Gastrocnemius medialis (tissue), 4 donors: ENCODE measurements around the gene BTNL8.

Experiments used
- POLR2A ChIP-seq, 2 donors: fragments of 450-650 bp; IDR thresholded peaks; one replicate each; pipeline ENCODE4 v1.6.1; 2017; ENCODE audit warnings: antibody characterized with exemption in 2 of 2, mild to moderate bottlenecking in 2 of 2, moderate library complexity in 2 of 2
- TF ChIP-seq, protein P1 (sequence below), 5 experiments: fragments of 450-650 bp in 3 of 5; fragments of 200-600 bp in 2 of 5; sonication (generic) in 2 of 5; IDR thresholded peaks in 4 of 5; conservative IDR thresholded peaks in 1 of 5; 1 replicate in 4 of 5; 2 replicates in 1 of 5; pipeline ENCODE4 v1.5.1; 2016 to 2019; ENCODE audit warnings: antibody characterized with exemption in 5 of 5, mild to moderate bottlenecking in 3 of 5, moderate library complexity in 3 of 5

DNA sequence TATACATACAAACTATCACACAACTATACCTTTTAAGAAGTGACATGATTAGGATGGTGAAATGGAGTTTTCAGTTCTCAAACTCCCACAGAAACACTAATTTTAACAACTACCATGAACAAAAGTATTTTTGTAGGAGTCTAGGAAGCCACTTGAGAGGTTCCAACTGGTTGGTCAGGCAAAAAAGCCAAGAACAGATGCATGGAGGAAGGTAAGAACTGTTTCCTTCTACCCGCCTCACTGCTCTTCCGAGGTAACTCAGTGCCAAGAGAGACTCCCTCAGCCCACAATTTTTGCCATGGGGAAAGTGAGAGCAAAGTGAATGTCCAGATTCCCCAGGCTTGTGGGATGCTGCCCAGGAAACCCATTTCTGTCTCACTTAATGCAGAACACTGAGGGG, 15.7 kb downstream of the BTNL8 start:
- TF ChIP-seq, protein P1, sequence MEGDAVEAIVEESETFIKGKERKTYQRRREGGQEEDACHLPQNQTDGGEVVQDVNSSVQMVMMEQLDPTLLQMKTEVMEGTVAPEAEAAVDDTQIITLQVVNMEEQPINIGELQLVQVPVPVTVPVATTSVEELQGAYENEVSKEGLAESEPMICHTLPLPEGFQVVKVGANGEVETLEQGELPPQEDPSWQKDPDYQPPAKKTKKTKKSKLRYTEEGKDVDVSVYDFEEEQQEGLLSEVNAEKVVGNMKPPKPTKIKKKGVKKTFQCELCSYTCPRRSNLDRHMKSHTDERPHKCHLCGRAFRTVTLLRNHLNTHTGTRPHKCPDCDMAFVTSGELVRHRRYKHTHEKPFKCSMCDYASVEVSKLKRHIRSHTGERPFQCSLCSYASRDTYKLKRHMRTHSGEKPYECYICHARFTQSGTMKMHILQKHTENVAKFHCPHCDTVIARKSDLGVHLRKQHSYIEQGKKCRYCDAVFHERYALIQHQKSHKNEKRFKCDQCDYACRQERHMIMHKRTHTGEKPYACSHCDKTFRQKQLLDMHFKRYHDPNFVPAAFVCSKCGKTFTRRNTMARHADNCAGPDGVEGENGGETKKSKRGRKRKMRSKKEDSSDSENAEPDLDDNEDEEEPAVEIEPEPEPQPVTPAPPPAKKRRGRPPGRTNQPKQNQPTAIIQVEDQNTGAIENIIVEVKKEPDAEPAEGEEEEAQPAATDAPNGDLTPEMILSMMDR (IDR thresholded peaks at IDR 0.05 in 4 of 5, conservative IDR thresholded peaks at IDR 0.05 in 1 of 5), result no peak
- TF ChIP-seq POLR2A (IDR thresholded peaks at IDR 0.05), result no peak
